ENCODE results near the gene FAM20A.

GRCh38 chr17:68516732-68517131 lies 84.4 kb downstream of the FAM20A start:
- no peak for TF ChIP-seq CTCF (IDR thresholded peaks at IDR 0.05 in 4 of 5, conservative IDR thresholded peaks at IDR 0.05 in 1 of 5)
- peak in 1 of 2 donors; percentile 71 for TF ChIP-seq POLR2A (IDR thresholded peaks at IDR 0.05)

Data from gastrocnemius medialis (tissue), 4 donors.